NCI-H2171 treated with DMSO at 0.1 percent for 48 hours (cell line): Measurements from ENCODE around the gene KLHL5.
"Not testable (repeated sequence)": the region's sequence is repeated elsewhere in the genome, so short reads cannot be mapped to it uniquely, and the experiment has no call there.

ENCODE experiments used
- DNase-seq: peaks from one replicate; lab custom pipeline; 2025; lab: John Stamatoyannopoulos, UW

KLHL5 gene

DNA sequence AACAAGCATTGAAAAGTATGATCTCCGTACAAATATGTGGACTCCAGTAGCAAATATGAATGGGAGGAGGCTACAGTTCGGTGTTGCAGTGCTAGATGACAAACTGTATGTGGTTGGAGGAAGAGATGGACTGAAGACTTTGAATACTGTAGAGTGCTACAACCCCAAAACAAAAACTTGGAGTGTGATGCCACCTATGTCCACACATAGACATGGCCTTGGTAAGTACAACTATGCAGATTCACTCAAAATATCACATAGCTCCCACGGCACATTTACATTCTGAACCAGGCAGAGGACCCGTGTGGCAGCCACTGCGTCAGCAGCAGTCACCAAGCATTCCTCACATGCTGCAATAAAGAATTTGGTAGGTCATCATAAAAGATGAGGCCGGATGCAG, 41.3 kb downstream of the KLHL5 start:
- DNase-seq = no peak

DNA sequence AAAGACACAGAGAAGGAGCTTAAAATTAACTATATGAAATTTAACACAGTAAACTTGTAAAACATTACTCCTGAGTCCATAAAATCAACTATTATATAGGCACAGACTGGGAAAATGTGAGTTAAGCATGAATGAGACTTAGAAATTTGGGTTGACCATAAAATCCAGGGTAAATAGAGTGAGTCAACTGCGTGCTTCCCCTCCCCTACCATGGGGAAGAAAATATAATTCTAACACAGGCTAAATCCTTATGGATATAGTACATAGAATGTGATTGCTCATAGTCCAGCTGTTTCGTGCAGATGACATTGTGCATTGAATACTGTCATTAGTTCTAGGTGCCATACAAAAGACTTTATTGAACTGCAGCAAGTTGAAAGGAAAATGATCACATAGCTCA, 42.2 kb downstream of the KLHL5 start:
- no peak for DNase-seq

DNA sequence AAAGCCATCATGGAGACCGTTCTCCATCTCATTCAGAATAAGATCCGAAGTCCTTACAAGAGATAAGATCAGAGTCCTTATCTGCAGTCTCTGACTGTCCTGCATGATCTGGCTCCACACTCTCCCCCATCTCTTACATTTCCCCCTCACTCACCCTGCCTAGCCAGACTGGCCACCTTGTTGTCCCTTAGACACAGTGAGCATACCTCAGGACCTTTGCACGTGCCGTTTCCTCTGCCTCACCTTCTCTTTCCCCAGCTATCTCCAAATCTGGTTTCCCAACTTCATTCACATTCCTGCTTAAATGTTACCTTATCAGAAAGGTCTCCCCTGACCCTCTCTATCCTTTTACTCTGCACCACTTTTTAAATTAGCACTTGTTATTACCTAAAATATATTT, 44.0 kb downstream of the KLHL5 start:
- DNase-seq = no peak

DNA sequence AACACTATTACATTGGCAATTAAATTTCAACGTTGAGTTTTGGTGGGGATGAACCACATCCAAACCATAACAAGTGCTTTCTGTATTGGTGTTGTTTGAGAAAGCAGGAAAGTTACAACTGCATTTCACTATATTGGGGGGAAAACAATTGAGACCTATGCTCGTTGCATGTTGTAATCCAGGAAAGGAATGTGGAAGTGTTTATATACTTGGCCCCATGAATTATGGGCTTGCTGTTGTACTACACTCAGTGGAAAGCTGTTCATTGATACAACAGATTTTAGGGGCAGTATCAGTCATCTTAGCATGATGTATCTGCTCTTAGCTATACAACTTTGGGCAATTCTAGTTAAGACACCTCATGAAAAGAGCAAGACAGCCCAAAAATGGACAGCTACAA, 52.4 kb downstream of the KLHL5 start:
- no peak for DNase-seq

DNA sequence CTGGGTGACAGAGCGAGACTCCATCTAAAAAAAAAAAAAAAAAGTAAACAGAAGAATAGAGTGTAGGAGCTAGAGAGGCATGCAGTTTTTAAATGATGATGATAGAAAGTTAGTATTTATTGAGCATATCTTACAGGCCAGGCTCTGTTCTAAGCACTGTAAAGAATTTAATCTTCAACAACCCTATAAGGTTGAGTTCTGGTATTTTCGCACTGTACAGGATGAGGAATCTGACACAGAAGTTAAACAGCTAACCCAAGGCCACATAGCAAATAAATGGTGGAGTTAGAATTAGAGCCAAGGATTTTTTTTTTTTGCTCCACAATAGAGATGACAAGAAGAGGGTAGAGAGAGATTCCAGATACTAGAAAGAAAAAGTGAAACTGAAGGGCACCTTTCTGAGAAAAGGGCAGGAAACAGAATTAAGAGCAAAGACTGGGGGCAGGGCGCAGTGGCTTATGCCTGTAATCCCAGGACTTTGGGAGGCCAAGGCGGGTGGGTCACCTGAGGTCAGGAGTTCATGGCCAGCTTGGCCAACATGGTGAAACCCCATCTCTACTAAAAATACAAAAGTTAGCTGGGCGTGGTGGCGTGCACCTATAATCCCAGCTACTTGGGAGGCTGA, 56.1 kb downstream of the KLHL5 start:
- no peak for DNase-seq

GRCh38 chr4:39120418-39120817, 58.4 kb downstream of the KLHL5 start:
- no peak for DNase-seq

DNA sequence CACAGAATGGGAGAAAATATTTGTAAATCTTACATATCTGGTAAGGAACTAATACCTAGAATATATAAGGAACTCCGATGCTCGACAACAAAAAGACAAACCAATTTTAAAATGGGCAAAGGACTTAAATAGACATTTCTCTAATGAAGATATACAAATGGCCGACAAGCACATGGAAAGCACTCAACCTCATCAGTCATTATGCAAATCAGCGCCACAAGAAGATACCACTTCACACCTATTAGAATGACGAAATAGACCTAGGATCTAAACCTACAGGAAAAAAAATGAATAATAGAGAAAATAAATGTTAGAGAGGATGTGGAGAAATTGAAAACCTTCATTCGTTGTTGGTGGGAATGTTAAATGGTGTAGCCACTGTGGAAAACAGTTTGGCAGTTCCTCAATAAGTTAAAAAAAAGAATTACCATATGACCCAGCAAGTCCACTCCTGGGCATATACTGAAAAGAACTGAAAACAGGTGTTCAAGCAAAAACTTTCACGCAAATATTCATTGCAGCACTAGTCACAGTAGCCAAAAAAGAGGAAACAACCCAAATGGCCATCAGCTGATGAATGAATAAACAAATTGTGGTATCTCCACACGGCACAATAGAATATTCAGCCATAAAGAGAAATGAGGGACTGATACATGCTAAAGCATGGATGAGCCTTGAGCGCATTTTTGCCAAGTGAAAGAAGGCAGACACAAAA, 63.0 kb downstream of the KLHL5 start:
- DNase-seq = no peak

DNA sequence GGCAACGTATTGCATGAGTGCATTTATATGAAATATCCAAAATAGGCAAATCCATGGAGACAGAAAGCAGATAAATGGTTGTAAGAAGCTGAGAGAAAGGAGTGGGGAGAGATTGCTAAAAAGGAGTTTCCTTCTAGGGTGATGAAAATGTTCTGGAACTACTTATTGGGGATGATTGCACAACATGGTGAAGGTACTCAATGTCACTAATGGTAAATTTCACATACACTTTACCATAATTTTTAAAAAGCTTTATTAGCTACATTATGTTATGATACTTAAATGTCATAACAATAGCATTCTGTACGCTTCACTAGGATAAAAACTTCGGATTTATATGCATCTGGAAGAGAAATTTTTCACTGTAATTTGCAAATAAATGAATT, 63.6 kb downstream of the KLHL5 start:
- no peak for DNase-seq

GRCh38 chr4:39126256-39127095, 64.4 kb downstream of the KLHL5 start:
- no peak for DNase-seq

- no peak for DNase-seq
Observed at GRCh38 chr4:39133623-39134022, 71.6 kb downstream of the KLHL5 start.

GRCh38 chr4:39134683-39135306, 72.8 kb downstream of the KLHL5 start:
- DNase-seq = no peak

- not testable (repeated sequence) for DNase-seq
Observed at GRCh38 chr4:39138227-39138626, 76.2 kb downstream of the KLHL5 start.

DNA sequence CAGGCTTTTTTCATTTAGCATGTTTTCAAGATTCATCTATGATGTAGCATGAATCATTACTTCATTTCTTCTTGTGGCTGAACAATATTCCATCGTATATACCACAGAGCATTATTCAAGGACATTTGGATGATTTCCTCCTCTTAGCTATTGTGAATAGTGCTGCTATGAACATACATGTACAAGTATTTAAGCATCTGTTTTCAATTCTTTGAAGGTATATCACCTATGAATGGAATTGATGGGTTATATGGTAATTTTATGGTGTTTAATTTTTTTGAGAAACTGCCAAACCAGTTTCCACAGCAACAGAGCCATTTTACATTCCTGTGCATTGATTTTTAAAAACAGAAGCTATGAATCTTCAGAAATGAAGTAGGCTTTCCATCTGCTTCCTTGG, 84.2 kb downstream of the KLHL5 start:
- no peak for DNase-seq

DNA sequence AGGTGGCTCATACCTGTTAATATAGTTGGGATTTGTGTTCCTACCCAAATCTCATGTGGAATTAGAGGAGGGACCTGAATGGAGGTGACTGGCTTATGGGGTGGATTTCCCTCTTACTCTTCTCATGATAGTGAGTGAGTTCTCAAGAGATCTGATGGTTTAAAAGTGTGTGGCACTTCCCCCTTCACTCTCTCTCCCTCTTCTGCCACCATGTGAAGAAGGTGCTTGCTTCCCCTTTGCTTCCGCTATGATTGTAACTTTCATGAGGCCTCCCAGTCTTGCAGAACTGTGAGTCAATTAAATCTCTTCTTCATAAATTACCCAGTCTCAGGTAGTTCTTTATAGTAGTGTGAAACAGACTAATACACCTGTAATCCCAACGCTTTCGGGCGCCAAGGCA, 92.0 kb downstream of the KLHL5 start:
- no peak for DNase-seq

- no peak for DNase-seq
Observed at GRCh38 chr4:39157520-39157919, 95.5 kb downstream of the KLHL5 start.

DNA sequence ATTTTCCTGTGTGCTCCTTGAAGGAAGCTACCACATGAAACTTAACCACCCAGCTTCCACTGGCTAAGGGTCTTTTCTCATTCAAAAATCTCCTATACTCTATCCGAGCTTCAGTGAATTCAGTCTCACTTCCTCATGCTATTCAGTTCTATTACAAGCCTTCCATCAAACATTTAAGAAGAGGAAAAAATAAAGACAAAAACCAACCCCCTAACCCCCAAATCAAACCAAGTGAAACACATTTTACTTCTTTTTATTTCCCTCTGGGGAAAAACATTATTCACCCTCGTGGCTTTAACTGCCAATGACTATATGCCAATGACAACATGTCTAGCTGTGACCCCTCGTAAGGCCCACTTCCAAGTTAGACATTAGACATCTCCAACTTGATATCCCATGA, 104.1 kb downstream of the KLHL5 start:
- no peak for DNase-seq

- no peak for DNase-seq
Observed at GRCh38 chr4:39166669-39167068, 104.6 kb downstream of the KLHL5 start.

DNA sequence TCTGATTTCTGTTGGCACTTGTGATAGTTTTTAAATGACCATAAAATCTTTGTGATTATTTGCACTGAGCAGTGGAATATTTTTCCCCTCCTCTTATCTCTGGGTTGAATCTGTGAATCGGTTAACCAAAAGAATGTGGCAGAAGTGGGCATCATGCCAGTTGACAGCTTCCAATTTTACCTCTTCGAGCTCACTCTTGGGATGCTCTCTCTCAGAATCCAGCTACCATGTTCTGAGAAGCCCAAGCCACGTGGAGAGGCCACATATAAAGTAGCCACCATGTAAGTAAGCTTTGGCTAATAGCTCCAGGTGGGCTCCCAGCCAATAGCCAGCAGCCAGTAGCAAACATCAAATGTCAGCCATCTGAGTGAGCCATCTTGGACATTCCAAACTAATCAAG, 107.4 kb downstream of the KLHL5 start:
- DNase-seq = no peak

DNA sequence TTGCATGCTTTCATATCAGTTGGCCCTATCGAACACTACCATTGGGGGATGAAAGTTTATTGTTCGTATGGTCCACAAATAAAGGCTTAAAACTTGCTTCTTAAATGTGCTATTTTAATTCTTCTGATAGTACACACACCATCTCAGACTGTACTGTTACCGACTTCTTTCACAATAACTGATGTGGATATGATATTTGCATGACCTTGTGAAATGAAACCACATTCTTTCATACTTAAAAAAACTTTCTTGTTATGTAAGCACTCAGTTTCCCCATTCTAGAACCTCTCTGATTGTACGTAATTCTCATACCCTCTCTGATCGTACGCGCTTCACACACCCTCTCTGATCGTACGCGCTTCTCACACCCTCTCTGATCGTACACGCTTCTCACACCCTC, 108.3 kb downstream of the KLHL5 start:
- no peak for DNase-seq
